HG03342 (cell line): ENCODE results near the gene SUSD6.

Experiments
- ATAC-seq: cut with Tn5 transposase; IDR thresholded peaks from one replicate; pipeline ENCODE4 v1.9.1; 2021; ENCODE audit warnings: mild to moderate bottlenecking, moderate library complexity; ENCODE audit not compliant: unreplicated experiment

Gene SUSD6

GRCh38 chr14:69753860-69754259 is 142.5 kb downstream of the SUSD6 start:
- ATAC-seq = no peak

- ATAC-seq = no peak
These were observed 143.1 kb downstream of the SUSD6 start for GRCh38 chr14:69754487-69754886.

- ATAC-seq = no peak
These were observed 143.9 kb downstream of the SUSD6 start for GRCh38 chr14:69755296-69755695.

- no peak for ATAC-seq
These were observed 144.4 kb downstream of the SUSD6 start for GRCh38 chr14:69755784-69756183.

- ATAC-seq = no peak
These were observed 144.9 kb downstream of the SUSD6 start for GRCh38 chr14:69756298-69756697.

GRCh38 chr14:69760810-69761209 is 149.4 kb downstream of the SUSD6 start:
- no peak for ATAC-seq

- no peak for ATAC-seq
These were observed 152.5 kb downstream of the SUSD6 start for GRCh38 chr14:69763761-69764510.
